Measurements from ENCODE around the gene C11orf16.

DNA sequence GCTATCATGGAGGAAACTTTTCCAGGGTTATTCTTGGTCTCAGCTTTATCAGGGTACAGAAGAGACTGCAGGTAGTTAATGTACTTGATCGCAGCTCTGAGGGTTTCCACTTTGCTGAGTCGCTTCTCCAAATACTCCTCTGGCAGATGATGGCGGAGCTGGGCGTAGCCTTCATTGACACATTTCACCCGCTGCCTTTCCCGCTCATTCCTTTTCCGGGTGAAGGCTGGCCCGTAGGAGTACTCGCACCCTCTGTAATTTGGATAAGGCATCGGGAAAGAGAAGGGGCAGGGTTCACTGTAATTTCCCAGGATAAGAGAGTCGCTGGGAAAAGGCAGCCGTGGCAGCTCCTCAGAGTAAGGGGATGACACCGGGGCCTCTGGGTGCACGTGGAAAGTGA, 4.9 kb upstream of the C11orf16 start:
- TF ChIP-seq GLIS1 (tag by site-specific recombination; IDR thresholded peaks at IDR 0.05), result no peak
- no peak for TF ChIP-seq CTCF (tag by site-specific recombination; IDR thresholded peaks at IDR 0.05)
- no peak for TF ChIP-seq ZNF302 (tag by site-specific recombination; IDR thresholded peaks at IDR 0.05; ENCODE audit: low read depth)
- no peak for TF ChIP-seq ZNF544 (tag by site-specific recombination; IDR thresholded peaks at IDR 0.05)
- no peak for TF ChIP-seq ZNF76 (tag by site-specific recombination; IDR thresholded peaks at IDR 0.05; ENCODE audit: borderline replicate concordance, low read depth)
- TF ChIP-seq ZNF776 (tag by site-specific recombination; IDR thresholded peaks at IDR 0.05; ENCODE audit: borderline replicate concordance), result no peak
- no peak for TF ChIP-seq ZNF561 (tag by site-specific recombination; IDR thresholded peaks at IDR 0.05; ENCODE audit: borderline replicate concordance)

Data from HEK293 (cell line).